ENCODE measurements around the gene HNRNPA1. TPM values are rescaled to one million over a fixed set of nuclear protein-coding genes. Genes with fewer than 3 reads are reported as not detected.
"Not testable (repeated sequence)": the region's sequence is repeated elsewhere in the genome, so short reads cannot be mapped to it uniquely, and the experiment has no call there.

The HNRNPA1 gene
- total RNA-seq, 2 experiments from 2014 or later = 2,224 to 2,338 TPM

DNA sequence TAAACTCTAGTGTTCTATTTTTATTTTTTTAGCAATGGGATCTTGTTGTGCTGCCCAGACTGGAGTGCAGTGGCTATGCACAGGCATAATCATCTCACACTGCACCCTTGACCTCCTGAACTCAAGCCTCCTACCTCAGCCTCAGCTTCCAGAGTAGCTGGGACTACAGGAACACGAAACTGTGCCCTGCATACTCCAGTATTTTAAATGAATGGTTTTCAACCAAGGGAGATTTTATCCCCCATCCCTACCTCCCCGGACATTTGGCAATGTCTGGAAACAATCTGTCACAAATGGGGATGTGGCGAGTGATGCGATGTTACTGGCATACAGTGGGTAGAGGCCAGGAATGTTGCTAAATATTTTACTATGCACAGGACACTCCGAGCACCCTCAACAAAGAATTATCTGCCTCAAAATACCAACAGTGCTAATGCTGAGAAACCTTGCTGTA lies 2.7 kb upstream of the HNRNPA1 start:
- CTCF ChIA-PET = interaction anchor here (1.3 to 1.4 kb wide), 2 partner anchors 9 to 26 kb away, joined by 3 to 4 read pairs; no protein-coding TSS in a partner anchor
- ATAC-seq (no peak), DNase-seq (no peak)
- intact Hi-C loops (cut with micrococcal nuclease) = no loop called here
- no peak for TF ChIP-seq CTCF (IDR thresholded peaks at IDR 0.05)
- POLR2A ChIA-PET = interaction anchor here (2.1 to 2.9 kb wide), 2 partner anchors 8 to 18 kb away, joined by 12 to 14 read pairs; no protein-coding TSS in a partner anchor
- Mint-ChIP-seq H3K27ac (no peak overlapping the region), H3K36me3 (ENCODE audit: low read depth) (peaks cover 28% of the 10 kb centered on the region), H3K4me3 (no peak overlapping the region), H3K27me3 (no peaks in the 10 kb centered on the region), H3K9me3 (no peaks in the 10 kb centered on the region), H3K4me1 (ENCODE audit: low read depth) (peaks cover 38% of the 10 kb centered on the region)

GRCh38 chr12:54279227-54279631 lies 1.3 kb upstream of the HNRNPA1 start:
- TF ChIP-seq CTCF (IDR thresholded peaks at IDR 0.05) = no peak
- Mint-ChIP-seq H3K36me3 (ENCODE audit: low read depth) (peaks cover 15% of the 10 kb centered on the region), H3K4me1 (ENCODE audit: low read depth) (peaks cover 42% of the 10 kb centered on the region), H3K9me3 (no peaks in the 10 kb centered on the region), H3K27ac (no peak overlapping the region), H3K4me3 (no peak overlapping the region), H3K27me3 (no peaks in the 10 kb centered on the region)
- intact Hi-C loops (cut with micrococcal nuclease) = no loop called here
- ATAC-seq = no peak
- DNase-seq = no peak
- POLR2A ChIA-PET = interaction anchor here (0.7 to 2.9 kb wide), 5 partner anchors 11 to 62 kb away, joined by 3 to 17 read pairs (median 4); no protein-coding TSS in a partner anchor
- CTCF ChIA-PET = interaction anchor here (1.1 to 2.1 kb wide), 5 partner anchors 9 to 120 kb away, joined by 4 to 8 read pairs (median 5); no protein-coding TSS in a partner anchor

- H3K36me3 Mint-ChIP-seq (ENCODE audit: low read depth) = peaks cover 12% of the 10 kb centered on the region
- peaks cover 44% of the 10 kb centered on the region for H3K4me1 Mint-ChIP-seq (ENCODE audit: low read depth)
- ChIA-PET POLR2A (interaction anchor here (0.6 to 2.9 kb wide), 27 partner anchors 8 to 1837 kb away, joined by 3 to 44 read pairs (median 4); partner anchors contain the start of gene COPZ1), CTCF (interaction anchor here (1.0 to 2.1 kb wide), 10 partner anchors 9 to 120 kb away, joined by 3 to 8 read pairs (median 5); no protein-coding TSS in a partner anchor)
- H3K27ac Mint-ChIP-seq = no peak within 1 kb of the TSS
- ATAC-seq (peak; percentile 78), DNase-seq (peak; percentile 99)
- no peaks in the 10 kb centered on the region for H3K27me3 Mint-ChIP-seq
- no peaks in the 10 kb centered on the region for H3K9me3 Mint-ChIP-seq
- no peak within 1 kb of the TSS for H3K4me3 Mint-ChIP-seq
- no peak for TF ChIP-seq CTCF (IDR thresholded peaks at IDR 0.05)
- intact Hi-C loops (cut with micrococcal nuclease) = loop anchor here (2.0 kb wide), 1 partner anchor 45 kb away; the partner anchor contains the start of gene COPZ1
Observed at GRCh38 chr12:54279632-54280467, 676 bp upstream of the HNRNPA1 start, which contains the start of gene CBX5. Gene CBX5 (minus strand): TSS chr12:54280122. CDS start chr12:54257650, 22,472 bp downstream.

DNA sequence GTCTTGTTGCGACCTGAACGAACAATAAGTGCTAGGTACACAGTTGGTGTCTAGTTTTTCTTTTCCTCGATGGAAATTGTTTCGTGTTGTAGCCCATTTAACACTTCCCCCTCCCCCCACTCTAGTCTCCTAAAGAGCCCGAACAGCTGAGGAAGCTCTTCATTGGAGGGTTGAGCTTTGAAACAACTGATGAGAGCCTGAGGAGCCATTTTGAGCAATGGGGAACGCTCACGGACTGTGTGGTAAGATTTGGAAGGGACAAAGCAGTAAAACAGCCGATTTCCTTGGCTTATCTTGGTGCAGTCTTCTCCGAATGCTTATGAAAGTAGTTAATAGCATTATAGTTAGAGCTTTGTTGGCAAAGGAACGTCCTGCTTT lies 724 bp downstream of the HNRNPA1 start:
- CTCF ChIA-PET = interaction anchor here (0.6 to 1.9 kb wide), 5 partner anchors 9 to 118 kb away, joined by 3 to 5 read pairs (median 3); partner anchors contain the start of gene COPZ1
- intact Hi-C loops (cut with micrococcal nuclease) = loop anchor here (2.0 kb wide), 1 partner anchor 44 kb away; the partner anchor contains the start of gene COPZ1
- not testable (repeated sequence) for H3K36me3 Mint-ChIP-seq (ENCODE audit: low read depth); DNase-seq; H3K9me3 Mint-ChIP-seq; ATAC-seq; H3K27me3 Mint-ChIP-seq; H3K4me3 Mint-ChIP-seq; H3K27ac Mint-ChIP-seq
- H3K4me1 Mint-ChIP-seq (ENCODE audit: low read depth) = peaks cover 44% of the 10 kb centered on the region
- POLR2A ChIA-PET = interaction anchor here (0.7 to 2.6 kb wide), 17 partner anchors 9 to 190 kb away, joined by 3 to 44 read pairs (median 4); no protein-coding TSS in a partner anchor

DNA sequence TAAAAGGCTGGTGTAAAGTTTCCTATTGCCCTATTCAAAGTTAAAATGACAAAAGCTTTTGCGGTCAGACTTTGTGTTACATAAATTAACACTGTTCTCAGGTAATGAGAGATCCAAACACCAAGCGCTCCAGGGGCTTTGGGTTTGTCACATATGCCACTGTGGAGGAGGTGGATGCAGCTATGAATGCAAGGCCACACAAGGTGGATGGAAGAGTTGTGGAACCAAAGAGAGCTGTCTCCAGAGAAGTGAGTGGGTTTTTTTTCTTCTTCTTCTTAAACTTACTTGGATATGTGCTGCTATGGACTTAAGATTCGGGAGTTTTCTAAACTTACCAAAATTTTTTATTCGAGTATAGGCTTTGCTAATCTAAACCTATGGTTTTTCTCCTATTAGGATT lies 1.2 kb downstream of the HNRNPA1 start:
- POLR2A ChIA-PET = interaction anchor here (0.7 to 2.6 kb wide), 17 partner anchors 10 to 189 kb away, joined by 3 to 44 read pairs (median 4); no protein-coding TSS in a partner anchor
- H3K9me3 Mint-ChIP-seq; H3K27ac Mint-ChIP-seq; H3K27me3 Mint-ChIP-seq; DNase-seq; ATAC-seq; H3K36me3 Mint-ChIP-seq (ENCODE audit: low read depth); H3K4me3 Mint-ChIP-seq: not testable (repeated sequence)
- intact Hi-C loops (cut with micrococcal nuclease) = loop anchor here (2.0 kb wide), 1 partner anchor 43 kb away; the partner anchor contains the start of gene COPZ1
- H3K4me1 Mint-ChIP-seq (ENCODE audit: low read depth) = peaks cover 43% of the 10 kb centered on the region
- CTCF ChIA-PET = interaction anchor here (0.6 to 1.3 kb wide), 4 partner anchors 9 to 118 kb away, joined by 3 read pairs; partner anchors contain the start of gene COPZ1

Data from activated CD8-positive, alpha-beta T cell treated with anti-CD3 and anti-CD28 coated beads for 36 hours (primary cell).